Measurements from ENCODE around the gene ECHDC3.

Gene ECHDC3

GRCh38 chr10:11748866-11749265 lies 6.7 kb downstream of the ECHDC3 start:
- no peak for DNase-seq (ENCODE audit: low spot score)

- DNase-seq (ENCODE audit: low spot score): no peak
These were observed 8.2 kb downstream of the ECHDC3 start for GRCh38 chr10:11750420-11750819.

GRCh38 chr10:11754173-11754572 lies 12.0 kb downstream of the ECHDC3 start:
- no peak for DNase-seq (ENCODE audit: low spot score)

GRCh38 chr10:11754620-11755019 lies 12.4 kb downstream of the ECHDC3 start:
- DNase-seq (ENCODE audit: low spot score): no peak

GRCh38 chr10:11755512-11756263 lies 13.5 kb downstream of the ECHDC3 start:
- DNase-seq (ENCODE audit: low spot score): no peak

GRCh38 chr10:11756766-11757315 lies 14.7 kb downstream of the ECHDC3 start:
- DNase-seq (ENCODE audit: low spot score): no peak

- peak; percentile 22 for DNase-seq (ENCODE audit: low spot score)
These were observed 15.3 kb downstream of the ECHDC3 start for GRCh38 chr10:11757454-11757820.

GRCh38 chr10:11757821-11758463 lies 15.8 kb downstream of the ECHDC3 start:
- DNase-seq (ENCODE audit: low spot score): peak; percentile 81

GRCh38 chr10:11758527-11759236 lies 16.5 kb downstream of the ECHDC3 start:
- DNase-seq (ENCODE audit: low spot score): no peak

GRCh38 chr10:11759347-11759746 lies 17.2 kb downstream of the ECHDC3 start:
- no peak for DNase-seq (ENCODE audit: low spot score)

GRCh38 chr10:11760151-11760550 lies 18.0 kb downstream of the ECHDC3 start:
- no peak for DNase-seq (ENCODE audit: low spot score)

- no peak for DNase-seq (ENCODE audit: low spot score)
These were observed 18.7 kb downstream of the ECHDC3 start for GRCh38 chr10:11760861-11761260.

- DNase-seq (ENCODE audit: low spot score): no peak
These were observed 19.2 kb downstream of the ECHDC3 start for GRCh38 chr10:11761431-11761830.

- DNase-seq (ENCODE audit: low spot score): no peak
These were observed 20.7 kb downstream of the ECHDC3 start for GRCh38 chr10:11762706-11763500.

GRCh38 chr10:11763501-11763861 lies 21.3 kb downstream of the ECHDC3 start:
- DNase-seq (ENCODE audit: low spot score): no peak

GRCh38 chr10:11765141-11765540 lies 23.0 kb downstream of the ECHDC3 start:
- DNase-seq (ENCODE audit: low spot score): no peak

- DNase-seq (ENCODE audit: low spot score): no peak
These were observed 30.6 kb downstream of the ECHDC3 start for GRCh38 chr10:11772575-11773288.

- no peak for DNase-seq (ENCODE audit: low spot score)
These were observed 31.7 kb downstream of the ECHDC3 start for GRCh38 chr10:11773761-11774441.

GRCh38 chr10:11775412-11775811 lies 33.2 kb downstream of the ECHDC3 start:
- no peak for DNase-seq (ENCODE audit: low spot score)

- DNase-seq (ENCODE audit: low spot score): no peak
These were observed 33.9 kb downstream of the ECHDC3 start for GRCh38 chr10:11776080-11776479.

GRCh38 chr10:11781114-11781513 lies 38.9 kb downstream of the ECHDC3 start:
- DNase-seq (ENCODE audit: low spot score): no peak
